HK-2 (cell line): ENCODE data around the gene ERG28.
"Not testable (repeated sequence)": the region's sequence is repeated elsewhere in the genome, so short reads cannot be mapped to it uniquely, and the experiment has no call there.

Experiments
- DNase-seq: peaks from one replicate; pipeline ENCODE4 v3.0.0-alpha.2; 2018; ENCODE audit not compliant: unreplicated experiment

ERG28 gene

DNA sequence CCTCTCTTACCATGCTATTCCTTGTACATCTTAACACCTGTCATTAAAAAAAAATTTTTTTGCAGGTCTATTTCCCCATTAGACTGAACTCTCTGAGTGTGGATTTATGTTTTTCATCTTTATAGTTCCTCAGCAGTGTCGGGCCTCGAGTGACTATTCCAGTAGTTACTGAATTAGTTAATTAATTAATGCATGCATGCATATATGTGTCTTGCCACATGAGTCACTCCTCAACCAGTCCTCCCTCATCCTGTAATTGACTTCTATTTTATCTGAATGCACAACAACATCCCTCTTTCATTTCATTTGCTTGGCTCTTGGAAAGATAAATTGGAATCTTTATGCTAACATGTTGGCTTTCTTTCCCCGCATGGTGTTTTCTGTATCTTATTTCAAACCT, 35.6 kb downstream of the ERG28 start:
- no peak for DNase-seq

DNA sequence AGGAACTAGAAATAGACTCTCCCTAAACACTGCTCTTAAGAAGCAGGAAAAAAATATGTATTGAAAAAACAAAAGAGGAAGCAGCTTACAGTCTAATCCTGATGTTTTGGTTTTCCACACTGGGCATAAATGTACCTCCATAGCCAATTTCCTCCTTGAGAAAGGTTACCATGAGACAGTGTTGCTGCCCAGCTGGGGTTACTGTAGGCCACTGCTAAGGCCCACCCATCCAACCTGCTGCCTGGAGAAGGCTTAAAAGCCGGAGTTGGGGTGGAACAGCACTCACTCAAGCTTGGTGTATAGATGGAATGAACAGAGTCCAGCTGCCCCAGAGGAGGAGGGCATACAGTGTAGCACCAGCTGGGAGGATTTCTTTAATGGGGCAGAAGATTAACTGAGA, 41.1 kb downstream of the ERG28 start:
- no peak for DNase-seq

DNA sequence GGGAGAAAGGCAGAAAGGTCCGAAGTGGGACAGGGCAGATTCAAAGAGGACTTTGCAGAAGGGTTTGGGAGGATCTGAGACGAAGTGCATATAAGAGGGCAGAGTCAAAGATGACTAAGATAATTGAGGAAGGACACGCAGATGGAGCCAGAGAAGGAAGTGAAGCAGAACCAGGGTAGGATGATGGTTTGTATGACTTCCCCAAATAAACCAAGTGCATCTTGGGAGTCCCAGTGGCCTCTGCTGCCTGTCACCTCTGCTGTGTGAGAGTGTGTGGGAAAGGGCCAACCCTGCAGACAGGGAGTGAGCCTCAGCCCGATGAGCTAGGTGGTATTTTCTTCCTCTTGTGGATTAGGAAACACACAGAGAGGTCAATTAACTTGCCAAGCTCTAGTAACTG, 45.5 kb downstream of the ERG28 start:
- no peak for DNase-seq

DNA sequence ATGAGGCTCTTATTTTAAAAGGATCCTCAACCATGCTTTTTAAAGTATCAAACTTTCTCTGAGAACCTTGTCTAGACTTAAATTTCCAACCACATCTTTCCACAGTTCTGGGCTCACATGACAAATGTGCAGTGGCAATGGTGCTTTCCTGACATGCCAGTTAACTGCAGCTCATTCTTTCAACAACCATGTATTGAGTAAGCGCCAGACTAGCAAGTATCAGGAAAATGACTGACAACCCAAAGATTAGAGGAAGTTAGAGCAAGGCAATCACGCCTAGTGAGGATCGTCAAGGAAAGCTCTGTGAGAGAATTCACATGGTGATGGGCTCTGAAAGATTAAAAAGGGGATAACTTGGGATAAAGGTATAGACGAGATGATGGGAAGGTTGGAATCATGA, 46.5 kb downstream of the ERG28 start:
- DNase-seq = no peak

DNA sequence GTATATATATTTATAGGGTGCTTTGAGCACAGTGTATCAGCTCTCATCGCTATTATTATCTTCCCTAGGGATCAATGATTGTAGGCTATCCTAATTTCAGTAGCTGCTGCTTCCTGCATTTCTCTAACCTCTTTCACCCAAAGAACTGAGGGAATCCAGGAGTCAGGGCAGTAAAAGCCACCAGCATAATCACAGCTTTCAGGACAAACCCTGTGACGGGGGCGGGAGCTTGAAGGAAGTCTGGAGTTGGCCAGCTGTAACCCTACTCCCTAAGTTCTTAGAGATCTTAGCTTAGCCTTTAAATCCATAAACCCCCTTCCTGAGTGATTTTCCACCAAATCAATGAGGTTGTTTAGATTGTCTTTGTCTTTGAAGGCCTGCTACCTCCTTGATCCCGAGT, 48.5 kb downstream of the ERG28 start:
- no peak for DNase-seq

DNA sequence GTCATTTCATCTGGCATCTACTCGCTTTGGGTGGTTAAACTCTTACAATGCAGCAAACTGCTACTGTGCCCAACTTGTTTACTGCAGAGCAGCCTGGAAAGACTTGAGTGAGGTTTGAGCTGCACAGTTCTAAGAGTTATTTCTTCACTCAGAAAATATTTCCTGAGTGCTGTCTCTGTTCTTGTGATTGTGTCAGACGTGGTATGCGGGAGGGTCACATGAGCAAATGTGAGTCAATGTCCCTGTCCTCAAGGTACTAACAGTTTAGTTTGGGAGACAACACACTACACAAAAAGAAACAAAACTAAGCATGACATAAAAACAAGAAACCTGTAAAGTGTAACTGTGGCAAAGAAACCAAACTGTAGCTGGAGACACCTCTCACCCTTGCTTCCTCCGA, 49.8 kb downstream of the ERG28 start:
- no peak for DNase-seq

DNA sequence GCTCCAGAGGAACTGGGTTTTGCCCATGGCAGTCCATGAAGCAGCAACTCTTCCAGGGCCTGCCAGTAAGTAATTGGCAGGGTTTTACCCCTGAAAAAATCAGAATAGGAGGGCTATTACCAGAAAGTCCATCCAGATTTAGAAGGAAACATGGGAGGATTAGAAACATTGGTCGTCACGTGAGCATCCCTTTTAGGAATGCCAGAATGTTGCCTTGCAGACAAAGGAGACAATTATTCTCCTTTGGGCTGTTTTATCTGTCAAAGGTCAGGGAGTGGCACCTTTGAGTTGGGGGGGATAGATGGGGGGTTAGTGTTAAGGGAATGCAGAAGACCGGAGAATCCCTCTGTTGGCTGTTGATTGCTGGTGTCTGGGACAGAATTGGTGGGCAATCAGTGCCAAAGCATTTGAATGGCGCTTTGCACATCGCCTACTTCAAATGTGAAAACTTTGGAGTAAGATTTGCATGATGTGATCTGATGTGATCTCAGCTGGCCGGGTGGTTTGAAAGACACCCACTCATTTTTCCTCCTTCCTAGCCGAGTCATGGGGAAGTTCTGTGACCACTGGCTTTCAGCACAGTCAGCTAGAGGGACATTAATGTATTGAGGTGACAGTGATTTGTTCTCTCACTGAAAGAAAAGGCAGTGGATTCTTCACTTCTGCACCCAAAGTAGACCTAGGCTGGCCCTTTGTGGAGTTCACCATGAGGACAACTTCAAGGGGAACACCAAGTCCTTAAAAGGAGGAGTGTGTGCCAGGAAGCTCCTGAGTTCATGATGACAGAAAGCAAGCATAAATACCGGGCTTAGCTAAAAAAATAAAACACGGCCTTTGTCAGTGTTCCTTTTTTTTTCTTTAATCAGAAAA, 50.8 kb downstream of the ERG28 start:
- no peak for DNase-seq

DNA sequence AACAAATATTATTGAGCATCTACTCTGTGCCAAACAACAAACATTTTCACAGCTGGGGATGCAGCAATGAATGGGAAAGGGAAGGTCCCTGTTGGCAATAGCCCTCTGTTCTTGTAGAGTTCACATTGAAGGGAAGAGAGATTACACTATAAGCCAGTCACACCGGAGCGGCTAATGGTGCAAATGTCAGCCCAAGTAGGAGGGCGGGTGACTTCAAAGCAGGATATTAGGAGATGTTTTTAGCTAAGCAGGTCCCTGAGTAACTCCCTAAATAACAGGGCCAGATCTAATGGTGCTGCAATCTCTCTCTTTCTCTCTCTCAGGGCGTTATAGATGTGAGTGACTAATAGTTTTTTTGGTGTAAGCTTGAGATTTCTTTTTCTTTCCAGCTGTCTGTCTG, 51.6 kb downstream of the ERG28 start:
- DNase-seq = no peak

DNA sequence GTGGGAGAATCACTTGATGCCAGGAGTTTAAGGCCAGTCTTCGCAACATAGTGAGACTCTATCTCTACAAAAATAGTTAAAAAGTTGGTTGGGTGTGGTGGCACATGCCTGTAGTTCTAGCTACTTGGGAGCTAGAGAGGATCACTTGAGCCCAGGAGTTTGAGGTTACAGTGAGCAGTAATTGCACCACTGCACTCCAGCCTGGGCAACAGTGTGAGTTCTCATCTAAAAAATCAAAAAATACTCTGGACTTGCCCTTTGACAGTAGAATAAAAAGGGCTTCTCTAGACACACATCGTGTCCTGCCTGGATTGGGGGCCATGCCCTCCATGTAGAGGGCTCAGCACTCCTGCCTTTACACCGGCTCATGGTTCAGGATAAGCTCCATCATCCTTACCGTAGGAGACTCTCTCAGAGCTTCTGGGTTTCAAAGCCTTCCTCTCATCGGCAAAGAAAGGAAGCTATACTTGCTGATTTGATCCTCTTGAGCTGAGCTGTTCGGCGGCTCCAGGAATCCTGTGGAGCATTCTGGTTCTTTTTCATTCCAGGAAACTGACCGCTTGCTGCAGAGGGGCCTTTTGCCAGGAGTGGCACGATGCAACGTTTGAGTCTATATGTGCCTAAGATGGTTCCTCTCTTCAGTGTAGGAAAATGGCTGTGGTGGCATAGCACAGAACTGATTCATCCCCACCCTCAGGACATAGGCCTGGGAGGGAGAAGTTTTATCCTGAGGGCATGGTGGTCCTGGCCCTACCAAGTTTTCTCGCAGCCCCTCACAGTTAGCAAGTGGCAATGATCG, 52.6 kb downstream of the ERG28 start:
- DNase-seq = no peak

DNA sequence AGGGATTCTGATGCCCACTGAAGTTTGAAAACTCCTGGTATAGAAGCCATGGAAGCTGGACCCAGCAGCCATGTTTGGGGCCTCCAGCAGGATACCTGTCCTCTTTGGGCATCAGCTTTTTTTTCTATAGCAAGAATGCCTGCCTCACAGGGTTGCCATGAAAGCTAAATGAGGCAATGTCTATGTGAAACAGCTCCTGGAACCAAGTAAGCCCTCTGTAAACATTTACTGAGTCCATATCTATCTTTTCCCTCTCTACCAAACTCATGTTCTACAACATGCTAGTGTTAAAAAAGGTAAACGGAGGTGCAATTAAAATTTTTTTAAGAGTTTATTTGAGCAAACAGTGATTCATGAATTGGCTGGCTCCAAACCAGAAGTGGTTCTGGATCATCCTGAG, 53.6 kb downstream of the ERG28 start:
- DNase-seq = no peak

DNA sequence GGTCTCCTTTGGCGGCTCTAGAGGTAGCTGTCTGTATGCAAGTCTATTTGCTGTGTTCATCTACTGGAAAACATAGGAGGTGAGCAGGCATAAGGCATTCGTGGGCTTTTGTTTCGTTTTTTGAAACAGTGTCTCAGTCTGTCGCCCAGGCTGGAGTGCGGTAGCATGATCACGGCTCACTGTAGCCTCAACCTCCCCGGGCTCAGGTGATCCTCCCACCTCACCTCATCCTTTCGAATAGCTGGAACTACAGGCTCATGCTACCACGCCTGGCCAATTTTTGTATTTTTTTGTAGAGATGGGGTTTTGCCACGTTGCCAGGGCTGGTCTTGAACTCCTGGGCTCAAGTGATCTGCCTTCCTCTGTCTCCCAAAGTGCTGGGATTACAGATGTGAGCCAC, 54.8 kb downstream of the ERG28 start:
- DNase-seq = no peak

DNA sequence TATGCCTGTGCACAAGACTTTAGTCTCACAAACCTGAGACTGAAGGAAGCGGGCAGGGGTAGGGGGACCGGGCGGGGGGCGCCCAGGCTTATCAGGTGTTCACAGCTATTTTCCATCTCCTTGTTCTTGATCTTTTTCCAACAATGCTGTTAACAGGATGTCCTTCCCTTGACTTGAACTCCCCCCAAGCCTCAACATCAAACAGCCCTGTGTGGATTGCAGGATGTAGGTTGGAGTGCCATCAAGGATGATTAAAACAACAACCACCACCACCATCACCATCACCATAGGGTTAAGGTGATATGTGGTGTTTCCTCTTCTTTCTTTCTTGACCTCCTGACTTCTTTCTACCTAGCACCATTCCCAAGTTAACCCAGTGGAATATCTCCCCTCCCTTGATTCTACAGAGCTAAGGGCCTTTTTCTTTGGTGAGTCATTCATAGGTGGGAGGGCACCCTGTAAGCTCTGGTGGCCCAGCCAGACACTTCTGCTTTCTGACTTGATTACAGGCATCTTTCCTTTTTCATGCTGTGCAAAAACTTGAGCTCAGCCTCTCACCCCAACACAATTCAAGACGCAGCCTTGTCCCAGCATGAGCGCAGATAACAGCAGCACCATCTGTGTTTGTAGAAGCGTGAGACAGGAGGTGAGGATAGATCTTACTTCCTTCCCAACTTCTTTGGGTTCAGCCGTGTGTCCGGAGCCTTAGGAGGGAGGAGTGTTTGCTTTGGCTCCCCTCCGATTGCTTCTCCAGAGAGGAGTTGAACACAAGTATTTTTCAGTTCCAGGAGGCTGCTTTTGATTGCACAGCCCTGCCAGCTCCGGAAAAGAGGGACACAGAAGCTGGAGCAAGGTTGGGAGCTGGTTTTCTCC, 55.5 kb downstream of the ERG28 start:
- no peak for DNase-seq

DNA sequence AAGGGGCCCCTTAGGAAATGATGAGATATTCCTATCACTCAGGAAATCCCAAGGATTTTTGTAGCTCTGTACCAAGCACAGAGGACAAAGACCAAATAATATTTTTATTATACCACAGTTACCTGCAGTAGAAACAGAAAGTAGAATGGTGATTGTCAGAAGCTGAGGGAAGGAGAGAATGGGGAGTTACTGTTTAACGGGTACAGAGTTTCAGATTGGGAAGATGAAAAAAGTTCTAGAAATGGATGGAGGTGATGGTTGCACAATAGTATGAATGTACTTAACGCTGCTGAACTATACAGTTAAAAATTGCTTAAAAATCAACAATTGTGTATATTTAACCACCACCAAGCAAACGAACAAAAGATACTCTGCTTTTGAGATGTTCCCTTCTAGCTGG, 58.2 kb downstream of the ERG28 start:
- no peak for DNase-seq

DNA sequence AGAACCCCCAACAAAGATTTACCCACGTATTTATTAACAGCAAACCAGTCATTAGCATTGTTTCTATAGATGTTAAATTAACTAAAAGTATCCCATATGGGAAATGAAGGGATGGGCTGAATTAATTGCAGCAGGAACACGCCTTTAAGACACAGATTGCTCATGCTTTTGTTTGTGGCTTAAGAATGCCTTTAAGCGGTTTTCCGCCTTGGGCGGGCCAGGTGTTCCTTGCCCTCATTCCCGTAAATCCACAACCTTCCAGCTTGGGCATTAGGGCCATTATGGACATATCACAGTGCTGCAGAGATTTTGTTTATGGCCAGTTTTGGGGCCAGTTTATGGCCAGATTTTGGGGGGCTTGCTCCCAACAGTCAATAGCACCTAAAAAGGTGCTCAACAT, 59.6 kb downstream of the ERG28 start:
- not testable (repeated sequence) for DNase-seq

DNA sequence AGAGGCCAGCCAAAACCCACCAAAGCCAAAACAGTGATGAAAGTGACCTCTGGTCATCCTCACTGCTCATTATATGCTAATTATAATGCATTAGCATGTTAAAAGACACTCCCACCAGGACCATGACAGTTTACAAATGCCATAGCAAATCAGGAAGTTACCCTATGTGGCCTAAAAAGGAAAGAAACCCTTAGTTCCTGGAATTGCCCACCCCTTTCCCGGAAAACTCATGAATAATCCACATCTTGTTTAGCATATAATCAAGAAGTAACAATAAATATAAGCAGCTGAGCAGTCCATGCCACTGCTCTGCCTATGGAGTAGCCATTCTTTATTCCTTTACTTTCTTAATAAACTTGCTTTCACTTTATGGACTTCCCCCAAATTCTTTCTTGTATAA, 60.6 kb downstream of the ERG28 start:
- not testable (repeated sequence) for DNase-seq
